GM21423 (cell line): ENCODE data around the gene RBPJ.

Experiments used
- ATAC-seq: cut with Tn5 transposase; IDR thresholded peaks from one replicate; pipeline ENCODE4 v1.9.1; 2021; ENCODE audit warnings: mild to moderate bottlenecking, moderate library complexity; ENCODE audit not compliant: unreplicated experiment

The RBPJ gene

DNA sequence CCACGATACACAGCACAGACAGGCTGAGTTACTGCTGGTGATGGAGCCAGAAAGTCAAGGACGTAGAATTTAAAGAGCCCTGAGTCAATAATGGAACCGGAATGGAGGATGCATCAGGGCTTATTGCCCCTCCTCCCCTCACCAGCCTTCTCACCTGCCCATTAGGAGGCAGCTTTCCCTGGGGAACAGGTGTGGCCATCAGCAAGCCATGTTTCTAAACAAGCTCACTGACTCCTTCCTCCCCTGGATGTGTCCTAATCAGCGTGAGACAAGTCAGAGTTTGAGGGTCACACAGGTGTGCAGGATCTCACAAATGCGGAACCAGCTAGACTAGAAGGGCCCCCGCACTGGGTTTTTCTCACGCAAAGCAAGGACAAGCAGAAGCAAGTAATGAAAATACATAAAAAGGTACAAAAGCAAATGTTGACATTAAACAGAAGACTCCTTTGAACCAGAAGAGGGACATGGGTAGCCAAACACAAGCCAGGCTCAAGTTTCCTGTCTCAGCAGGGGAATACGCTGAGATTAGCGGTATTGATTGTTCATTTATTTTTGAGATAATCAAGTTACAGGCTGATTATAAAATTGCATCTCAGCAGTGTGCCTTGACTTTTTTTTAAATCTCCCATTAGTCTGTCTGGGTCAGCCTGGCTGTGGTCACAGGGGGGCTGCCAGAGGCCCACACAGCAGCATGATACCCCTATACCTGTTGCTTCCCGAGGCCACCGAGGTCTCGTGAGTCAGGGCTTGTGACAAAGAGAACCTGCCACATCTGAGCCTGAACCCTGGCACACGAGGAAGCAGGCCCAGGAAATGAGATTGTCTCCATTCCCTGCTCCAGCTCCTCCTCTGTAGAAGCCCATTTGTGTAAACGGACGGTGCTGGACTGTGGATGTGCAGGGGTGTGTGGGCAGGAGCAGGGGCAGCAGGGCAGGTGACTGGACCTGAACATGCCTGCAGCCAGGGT is 132.0 kb downstream of the RBPJ start:
- no peak for ATAC-seq

DNA sequence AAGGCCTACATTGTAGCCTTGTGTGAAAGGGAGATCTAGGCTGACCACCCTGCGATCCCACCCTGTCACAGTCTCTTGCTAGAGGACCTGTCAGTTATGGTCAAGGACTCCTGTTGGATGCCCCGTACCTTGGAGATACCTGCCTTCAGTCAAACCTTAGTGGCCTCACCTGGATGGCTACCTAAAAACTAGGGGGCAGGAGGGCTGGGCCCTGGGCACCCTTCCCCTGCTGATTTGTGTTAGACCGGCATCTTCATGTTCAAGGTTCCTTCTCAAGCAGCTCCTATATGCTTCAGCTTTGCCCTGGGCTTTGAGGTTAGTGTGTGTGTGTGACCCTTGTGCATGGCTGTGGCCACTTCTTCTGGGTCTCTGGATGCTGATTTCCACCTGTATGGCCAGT is 134.1 kb downstream of the RBPJ start:
- no peak for ATAC-seq

DNA sequence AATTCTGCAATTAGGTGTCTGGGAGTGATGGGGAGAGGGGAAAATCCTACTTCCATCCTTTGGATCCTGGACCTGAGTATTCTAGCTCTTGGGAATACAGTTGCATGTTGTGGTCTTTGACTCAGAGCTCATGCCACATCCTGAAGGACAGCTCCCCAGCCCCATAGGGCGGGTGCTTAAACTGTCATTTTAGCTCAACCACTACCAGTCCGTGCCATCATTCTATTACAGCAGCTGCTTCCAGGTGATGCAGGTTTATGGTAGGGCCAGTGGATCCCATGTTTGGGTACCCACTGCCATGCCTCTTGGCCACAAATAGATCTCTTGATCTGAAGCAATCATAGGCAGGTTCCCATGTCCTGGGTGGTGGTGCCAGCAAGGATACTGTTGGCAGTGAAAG is 134.8 kb downstream of the RBPJ start:
- no peak for ATAC-seq

DNA sequence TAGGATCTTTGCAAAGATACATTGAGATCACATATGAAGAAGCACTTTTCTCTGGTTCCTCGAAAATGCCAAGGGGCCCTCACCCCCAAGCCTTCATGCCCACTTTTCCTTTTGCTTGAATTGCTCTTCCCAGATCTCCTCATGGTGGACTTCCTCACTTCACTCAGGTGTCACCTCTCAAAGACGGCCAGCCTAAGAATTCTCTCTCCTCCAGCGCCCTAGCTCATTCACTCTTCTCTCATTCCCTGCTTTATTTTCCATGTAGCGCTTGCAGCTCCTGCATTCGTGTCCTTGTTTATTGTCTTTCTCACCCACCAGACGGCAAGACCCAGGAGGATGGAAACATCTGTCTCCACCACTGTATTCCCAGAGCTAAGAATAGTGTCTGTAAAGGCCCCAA is 136.6 kb downstream of the RBPJ start:
- no peak for ATAC-seq

DNA sequence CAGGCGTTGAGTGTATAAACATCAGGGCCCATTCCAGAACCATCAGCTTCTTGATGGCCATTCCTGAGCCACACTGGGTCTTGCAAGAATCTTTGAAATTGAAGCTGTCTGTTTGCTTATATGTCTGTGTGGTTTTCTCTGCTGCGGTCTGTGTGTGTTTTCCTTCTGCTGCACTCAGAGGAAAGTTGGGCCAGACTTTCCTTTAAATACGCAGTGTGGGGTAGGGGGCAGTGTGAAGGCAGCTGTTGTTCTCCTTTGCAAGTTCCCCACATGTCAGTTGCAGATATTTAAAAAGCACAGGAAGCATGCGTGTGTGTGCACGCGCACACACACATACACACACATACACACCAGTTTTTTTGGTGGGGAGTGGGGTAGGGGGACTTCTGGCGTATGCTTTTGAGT is 137.3 kb downstream of the RBPJ start:
- no peak for ATAC-seq

DNA sequence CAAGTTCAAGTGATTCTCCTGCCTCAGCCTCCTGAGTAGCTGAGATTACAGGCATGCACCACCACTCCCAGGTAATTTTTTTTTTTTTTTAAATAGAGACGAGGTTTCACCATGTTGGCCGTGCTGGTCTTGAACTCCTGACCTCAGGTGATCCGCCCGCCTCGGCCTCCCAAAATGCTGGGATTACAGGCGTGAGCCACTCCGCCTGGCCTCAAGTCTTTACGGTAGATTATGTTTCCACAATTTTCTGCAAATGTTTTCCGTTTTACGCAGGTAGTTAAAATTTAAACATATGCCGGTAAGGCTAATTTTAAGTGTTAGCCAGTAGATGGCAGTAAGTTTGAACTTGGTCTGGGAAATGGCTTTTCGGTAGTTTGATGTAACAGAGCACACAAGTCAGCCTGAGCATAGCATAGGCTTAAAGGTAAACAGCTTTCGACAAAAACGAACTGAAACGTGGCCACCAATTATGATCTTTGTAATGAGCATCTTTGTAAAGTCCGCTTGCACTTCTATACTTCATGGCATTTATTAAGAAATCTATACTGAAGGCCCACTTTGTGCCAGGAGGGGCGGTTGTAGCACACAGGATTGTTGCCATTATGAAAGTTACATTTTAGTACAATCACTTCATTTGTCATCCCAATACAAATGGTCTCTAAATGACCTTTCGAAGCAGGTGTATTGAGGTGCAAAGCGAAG is 138.4 kb downstream of the RBPJ start:
- ATAC-seq, result peak; percentile 64

DNA sequence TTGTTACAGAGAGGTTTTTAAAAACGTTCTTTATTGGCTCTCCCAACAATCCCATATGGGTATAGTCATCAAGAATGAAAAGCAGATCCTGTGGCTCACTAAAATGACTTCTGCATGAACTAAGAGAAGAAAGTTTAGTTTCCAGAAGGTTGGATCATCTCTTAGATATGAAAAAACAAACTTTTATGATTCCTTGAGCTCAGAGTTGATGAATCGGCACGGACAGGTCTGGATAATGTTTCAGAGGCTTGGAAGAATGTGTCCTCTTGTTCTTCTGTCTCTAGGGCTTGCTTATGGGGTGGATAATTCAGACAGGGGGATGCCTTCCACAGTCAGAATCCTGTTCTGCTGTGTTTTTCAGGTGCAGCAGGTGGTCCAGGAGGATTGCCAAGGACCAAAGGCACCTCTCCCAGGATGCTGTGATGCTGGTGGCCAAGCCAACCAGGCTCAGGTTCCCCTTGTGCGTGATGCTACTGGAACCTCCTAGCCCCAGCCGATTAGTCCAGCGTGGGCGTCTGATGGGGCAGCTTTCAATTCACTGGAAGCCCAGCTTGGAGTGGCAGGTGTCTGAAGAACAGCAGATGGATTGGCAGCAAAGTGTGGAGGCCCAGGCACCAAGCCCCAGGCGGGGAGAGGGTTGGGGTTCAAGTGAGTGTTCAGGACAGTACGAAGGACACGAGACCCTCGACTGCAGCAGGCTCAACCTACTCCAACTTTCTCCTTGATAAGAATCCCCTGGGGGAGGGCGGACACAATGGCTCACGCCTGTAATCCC is 139.1 kb downstream of the RBPJ start:
- no peak for ATAC-seq

DNA sequence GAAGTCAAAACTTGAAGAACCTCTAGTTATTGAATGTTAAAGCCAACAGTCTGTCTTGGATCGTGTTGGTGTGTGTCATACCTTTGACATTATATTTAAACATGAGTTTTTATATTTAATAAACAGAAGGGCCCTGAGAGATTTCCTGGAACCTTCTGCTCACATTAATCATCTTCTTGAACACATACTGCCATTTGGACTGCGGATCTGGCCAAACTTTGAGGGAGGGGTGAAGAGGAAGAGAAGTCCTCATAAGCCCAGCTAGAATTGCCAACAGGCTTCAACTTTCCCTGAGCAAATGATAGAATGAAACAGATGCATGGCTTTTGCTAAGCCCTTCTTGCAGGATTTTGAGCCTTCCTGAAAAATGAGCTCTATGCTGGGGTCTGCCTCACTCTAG is 142.1 kb downstream of the RBPJ start:
- no peak for ATAC-seq

DNA sequence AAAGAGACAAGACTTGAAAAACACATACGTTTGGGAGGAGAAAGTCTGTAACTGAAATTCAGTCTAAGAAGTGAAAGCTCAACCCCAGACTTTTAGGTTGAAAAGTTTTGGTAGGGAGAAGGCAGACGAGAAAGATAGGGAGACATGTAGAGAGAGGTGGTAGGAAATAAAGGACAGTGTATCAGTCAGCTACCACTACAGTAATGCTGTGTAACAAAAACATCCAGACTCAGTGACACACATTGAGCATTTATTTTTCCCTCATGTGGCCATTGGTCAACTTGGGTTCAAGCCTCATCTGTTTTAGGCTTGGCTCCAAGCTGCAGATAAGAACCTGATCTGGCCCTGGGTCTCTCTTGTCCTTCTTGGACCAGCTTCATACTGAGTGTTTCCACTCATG is 142.6 kb downstream of the RBPJ start:
- no peak for ATAC-seq

DNA sequence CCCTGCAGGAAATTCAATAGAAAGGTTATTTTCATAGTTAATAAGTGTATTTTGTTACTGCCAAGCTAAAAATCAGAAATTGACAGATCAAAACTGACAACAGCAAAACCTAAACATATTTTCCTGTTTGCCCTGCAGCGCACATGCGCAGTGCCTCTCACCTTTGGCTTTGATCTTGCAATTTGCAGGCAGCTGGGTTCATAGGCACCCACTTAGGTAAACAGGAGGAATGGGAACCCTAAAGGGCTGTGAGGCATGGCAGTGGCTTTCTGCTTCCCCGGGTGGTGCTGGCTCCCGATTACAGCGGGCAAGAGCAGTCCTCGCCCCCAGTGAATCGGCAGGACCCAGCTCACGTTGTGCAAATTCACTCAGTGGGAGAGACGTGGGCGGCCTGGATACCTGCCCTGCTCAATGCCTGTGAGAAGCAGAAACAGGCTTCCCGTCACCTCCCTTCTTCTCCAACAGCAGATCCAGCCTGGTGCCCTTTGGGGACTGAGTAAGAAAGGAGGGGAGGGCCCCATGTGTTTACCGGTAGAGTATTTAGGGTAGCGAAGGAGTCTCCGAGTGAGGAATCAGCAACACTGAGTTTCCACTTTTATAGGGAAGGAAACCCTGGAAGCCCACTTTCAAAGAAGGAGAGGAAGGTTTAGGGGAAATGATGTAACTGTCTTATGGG is 143.7 kb downstream of the RBPJ start:
- ATAC-seq, result no peak

DNA sequence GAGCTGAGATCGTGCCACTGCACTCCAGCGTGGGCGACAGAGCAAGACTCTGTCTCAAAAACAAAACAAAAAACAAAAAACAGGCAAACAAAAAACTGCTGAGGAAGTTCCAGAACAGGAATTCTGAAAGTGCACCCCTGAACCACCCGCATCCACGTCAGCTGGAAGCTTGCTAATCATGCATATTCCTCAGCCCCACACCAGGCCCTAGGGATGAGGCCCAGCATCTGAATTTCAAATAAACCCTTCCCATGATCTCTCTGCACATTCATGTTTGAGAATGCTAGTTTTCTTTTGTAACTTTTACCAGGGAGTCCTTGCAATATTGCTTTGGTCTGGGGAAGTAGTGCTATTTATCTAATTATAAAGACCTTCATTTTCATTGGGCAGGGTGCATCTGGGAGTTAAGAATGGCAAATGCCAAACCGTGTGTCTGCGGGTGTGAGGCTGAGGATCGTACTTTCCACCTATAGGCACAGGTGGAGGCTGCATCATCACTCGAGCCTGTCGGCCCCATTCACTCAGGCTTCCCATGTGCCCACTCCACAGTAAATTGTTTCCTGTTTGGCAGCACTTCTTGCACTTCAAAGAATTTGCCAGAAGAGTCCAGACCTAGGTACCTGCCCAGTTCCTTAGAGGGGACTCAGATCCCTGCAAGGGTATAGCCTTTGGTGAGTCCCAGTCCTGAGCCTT is 145.9 kb downstream of the RBPJ start:
- no peak for ATAC-seq

DNA sequence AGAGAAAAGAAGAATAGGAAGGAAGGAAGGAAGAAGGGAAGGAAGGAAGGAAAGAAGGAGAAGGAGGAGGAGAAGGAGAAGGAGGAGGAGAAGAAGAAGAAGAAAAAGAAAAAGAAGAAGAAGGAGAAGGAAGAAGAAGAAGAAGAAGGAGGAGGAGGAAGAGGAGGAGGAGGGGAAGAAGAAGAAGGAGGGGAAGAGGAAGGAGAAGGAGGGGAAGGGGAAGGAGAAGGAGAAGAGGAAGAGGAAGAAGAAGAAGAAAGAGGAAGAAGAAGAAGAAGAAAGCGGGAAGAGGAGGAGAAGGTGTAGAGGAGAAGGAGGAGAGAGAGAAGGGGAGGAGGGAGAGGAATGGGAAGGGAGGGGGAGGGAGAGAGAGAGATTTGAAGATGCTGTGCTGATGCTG is 146.9 kb downstream of the RBPJ start:
- no peak for ATAC-seq

DNA sequence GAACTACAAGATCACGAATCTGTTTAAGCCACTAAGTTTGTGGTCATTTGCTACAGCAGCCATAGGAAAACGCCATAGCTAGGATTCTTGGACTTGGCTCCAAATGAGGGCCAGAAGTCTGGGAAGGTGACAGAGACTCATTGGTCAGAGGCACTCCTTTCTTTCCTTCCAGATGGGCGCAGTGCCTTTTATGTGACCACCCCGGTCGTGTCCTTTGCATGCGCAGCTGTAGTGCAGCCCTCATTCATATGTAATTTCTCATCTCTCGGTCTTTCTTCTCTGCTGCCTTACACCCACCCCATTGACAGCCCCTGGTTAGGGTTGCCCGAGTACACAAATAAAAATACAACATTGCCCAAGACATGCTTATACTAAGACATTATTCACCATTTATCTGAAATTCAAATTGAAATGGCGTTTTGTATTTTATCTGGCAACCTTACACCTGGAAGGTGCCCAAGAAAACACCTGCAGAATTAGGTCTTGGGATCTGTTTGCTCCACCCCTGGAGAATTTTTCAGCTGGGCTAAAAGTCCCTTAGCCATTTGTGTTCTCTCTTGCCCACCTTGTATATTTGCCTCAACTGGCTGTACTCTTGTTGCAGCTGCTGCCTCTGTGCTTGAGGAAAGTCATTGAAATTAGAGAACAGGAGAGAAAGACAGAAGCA is 147.6 kb downstream of the RBPJ start:
- no peak for ATAC-seq

DNA sequence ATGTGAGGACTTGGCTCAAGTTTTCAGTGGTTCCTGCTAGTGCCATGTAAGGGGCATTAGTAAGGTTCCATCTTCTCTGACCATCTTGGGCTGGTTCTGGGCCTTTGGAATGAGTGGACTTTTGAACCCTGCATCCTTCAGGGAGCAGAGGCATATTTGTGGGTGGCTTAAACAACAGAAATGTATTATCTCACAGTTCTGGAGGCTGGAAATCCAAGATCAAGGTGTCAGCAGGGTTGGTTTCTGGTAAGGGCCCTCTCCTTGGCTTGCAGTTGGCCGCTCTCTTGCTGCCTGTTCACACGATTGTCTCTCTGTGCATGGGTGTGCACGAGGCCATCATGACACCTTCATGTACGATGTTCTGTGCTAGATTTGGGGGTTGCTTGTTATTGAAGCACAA is 148.2 kb downstream of the RBPJ start:
- no peak for ATAC-seq

DNA sequence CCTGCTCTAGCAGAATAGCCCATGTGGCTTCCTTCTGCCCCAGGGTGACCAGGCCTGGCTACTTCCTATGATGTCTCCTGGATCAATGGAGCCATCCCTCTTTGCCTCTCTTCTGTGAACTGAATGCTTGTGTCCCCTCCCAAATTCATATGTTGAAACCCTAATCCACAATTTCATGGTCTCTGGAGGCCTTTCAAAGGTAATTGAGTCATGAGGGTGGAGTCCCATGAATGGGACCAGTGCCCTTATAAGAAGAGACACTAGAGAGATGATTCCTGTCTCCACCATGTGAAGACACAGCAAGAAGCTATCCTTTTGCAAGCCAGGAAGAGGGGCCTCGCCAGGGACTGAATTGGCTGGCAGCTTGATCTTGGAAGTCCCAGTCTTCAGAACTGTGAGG is 151.1 kb downstream of the RBPJ start:
- ATAC-seq, result no peak

DNA sequence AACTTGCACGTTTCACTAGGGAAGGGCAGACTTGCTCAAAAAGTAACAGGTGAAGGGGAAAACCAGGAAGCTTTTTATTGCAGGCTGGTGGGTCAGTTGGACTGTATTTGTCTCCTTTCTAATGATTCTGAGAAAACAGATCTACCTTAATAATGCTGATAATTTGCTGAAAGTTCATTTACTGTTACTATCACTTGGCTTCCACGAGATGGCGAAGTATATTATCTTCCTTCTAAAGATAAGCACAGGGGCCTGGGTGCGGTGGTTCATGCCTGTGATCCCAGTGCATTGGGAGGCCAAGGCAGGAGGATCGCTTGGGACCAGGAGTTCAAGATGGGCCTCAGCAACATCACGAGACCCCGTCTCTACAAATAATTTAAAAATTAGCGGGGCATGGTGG is 153.1 kb downstream of the RBPJ start:
- no peak for ATAC-seq

DNA sequence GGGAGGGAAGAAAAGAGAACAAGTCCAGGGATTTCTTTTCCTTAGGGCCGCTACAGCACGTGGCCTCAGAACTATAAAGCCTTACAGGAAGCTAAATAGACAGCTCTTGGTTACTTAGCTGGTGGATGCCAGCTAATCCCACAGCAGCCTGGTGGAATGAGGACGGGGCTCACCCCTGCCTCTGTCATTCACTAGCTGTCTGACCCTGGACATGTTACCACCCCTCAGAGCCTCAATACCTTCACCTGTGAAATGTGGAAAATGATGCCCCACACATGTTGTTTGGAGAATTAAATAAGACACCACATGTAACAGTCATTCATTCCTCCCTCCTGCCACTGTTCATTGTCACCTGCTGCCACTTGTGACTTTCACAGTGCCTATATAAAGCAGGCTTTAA is 153.7 kb downstream of the RBPJ start:
- ATAC-seq, result no peak

DNA sequence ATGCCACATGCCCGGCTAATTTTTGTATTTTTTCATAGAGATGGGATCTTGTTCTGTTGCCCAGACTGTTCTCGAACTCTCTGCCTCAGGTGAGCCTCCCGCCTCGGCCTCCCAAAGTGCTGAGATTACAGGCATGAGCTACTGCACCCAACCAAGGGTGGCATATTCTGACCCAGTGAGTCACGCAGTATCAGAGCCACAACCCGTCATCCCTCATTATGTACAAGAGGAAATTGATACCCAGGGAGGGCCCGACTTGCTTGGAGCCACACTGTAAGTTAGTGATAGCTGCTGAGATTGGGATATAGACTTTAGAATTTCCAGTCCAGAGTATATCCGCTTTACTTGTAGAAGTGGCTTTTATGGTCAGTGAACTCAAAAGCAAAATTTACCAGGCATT is 154.9 kb downstream of the RBPJ start:
- ATAC-seq, result no peak

DNA sequence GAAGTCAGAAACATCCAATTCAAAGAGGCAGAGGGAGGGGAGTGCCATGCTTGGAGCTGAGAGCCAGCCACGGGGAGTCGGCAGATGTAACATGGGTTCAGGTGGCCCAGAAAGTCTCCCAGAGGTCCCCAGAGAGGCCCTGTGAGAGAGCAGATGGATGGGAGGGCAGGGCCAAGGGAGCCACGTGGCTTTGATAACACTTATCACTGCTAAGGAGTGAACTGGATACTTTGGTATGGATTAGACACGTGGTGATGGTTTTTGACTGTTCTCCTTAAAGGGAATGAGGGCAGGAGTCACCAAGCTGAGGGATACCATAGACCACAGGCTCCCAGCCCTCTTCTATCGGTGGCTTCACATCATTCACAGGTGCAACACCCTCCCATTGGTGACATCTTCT is 155.7 kb downstream of the RBPJ start:
- no peak for ATAC-seq

DNA sequence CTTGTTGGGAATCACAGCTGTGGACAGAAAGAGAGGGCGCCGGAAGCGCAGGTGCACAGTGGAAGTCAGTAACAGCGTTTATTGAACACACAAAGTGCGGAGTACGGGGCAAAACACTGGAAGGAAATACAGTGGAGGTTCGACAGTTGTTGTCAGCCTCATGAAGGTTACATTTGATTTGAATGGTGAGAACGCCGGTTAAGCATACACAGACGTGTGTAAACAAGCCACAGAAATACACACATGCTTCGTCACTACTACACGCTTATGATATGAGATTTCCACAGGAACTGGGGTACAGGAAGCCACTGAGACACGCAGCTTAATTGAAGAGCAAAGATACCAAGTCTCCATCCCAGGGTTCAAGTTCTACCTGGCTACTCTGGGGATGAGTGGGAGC is 157.5 kb downstream of the RBPJ start:
- no peak for ATAC-seq
